Hematopoietic multipotent progenitor cell treated with erythropoietin and hydrocortisone succinate and interleukin-3 and kit ligand, for 15 days (in vitro differentiated cells): ENCODE data around the gene ABCC1.
"Not testable (repeated sequence)": the region's sequence is repeated elsewhere in the genome, so short reads cannot be mapped to it uniquely, and the experiment has no call there.

Source experiments
- DNase-seq: peaks from one replicate; pipeline ENCODE4 v3.0.0-alpha.2; 2015; ENCODE audit warnings: low spot score

The ABCC1 gene

DNA sequence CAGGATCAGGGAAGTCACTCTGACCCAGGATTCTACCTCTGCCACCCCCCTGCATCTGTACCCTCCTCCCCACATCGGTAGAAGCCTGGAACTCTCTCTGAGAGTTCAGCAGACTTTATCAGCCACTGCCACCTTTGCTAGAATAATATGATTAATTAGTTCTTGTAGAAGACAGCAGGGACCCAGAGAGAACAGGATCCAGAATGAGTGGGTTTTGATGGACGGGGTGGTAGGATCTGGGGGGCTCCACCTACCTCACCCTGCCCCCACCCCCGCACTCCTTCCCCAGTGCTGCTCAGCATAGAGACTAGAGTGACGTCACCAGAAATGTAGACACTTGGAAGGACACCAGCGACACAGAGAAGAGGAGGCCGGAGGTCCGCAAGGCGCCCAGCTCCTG lies 240.4 kb downstream of the ABCC1 start:
- no peak for DNase-seq

- DNase-seq, result no peak
Measured at GRCh38 chr16:16190546-16190945, 241.1 kb downstream of the ABCC1 start.

GRCh38 chr16:16190966-16191365 lies 241.6 kb downstream of the ABCC1 start:
- not testable (repeated sequence) for DNase-seq

DNA sequence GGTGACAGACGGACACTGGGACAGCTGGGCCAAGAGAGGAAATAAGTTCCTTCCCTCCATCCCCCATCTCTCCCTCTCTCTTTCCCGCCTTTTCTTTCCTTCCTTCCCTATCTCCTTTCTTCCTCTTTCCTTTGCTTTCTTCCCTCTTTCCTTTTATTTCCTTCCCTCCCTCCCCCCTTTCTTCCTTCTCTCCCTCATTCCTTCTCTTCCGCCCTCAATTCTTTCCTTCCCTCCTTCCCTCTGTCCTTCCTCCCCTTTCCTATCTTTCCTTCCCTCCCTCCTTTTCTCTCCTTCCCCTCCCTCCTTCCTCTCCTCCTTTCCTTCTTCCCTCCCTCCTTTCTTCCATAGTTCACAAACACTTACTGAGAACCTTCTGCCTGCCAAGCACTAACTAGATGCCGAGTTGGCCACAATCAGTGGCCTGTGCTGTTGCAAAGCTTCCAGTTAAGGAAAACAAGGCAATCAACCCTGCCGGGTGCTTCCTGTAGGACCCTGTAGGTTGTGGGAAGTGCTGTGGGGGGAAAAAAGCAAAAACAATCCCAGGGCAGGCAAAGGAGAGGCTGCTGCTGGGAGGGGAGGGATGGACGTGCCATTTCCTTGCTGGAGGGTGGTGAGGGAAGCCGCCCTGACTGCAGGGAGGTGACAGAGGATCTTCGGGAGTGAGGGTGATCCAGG lies 242.2 kb downstream of the ABCC1 start:
- no peak for DNase-seq
